Loucy (cell line): ENCODE data around the gene DHRS13.

Source experiments
- H2AFZ ChIP-seq: fragments of 200-600 bp; sonication (generic); 2 replicates; pipeline ENCODE4 v1.6.0; 2016; ENCODE audit warnings: antibody characterized with exemption, mild to moderate bottlenecking, low read length, moderate library complexity
- H3F3A ChIP-seq: fragments of 200-600 bp; 2 replicates; pipeline ENCODE4 v1.6.0; 2016; ENCODE audit warnings: antibody characterized with exemption, low read depth, mild to moderate bottlenecking
- H3K27me3 ChIP-seq: fragments of 200-600 bp; sonication (generic); 2 replicates; pipeline ENCODE4 v1.6.1; 2014; ENCODE audit warnings: low read length, mild to moderate bottlenecking; ENCODE audit not compliant: insufficient read depth, poor library complexity, severe bottlenecking
- H3K36me3 ChIP-seq: fragments of 200-600 bp; sonication (generic); 2 replicates; pipeline ENCODE4 v1.6.1; 2016; ENCODE audit warnings: low read length; ENCODE audit not compliant: insufficient read depth
- H3K4me1 ChIP-seq: fragments of 200-600 bp; sonication (generic); 2 replicates; pipeline ENCODE4 v1.5.1; 2014; ENCODE audit warnings: low read length, mild to moderate bottlenecking; ENCODE audit not compliant: insufficient read depth, poor library complexity, severe bottlenecking
- H3K4me2 ChIP-seq: fragments of 200-600 bp; sonication (generic); 2 replicates; pipeline ENCODE4 v1.6.0; 2014; ENCODE audit warnings: antibody characterized with exemption, low read length, low read depth, mild to moderate bottlenecking; ENCODE audit not compliant: poor library complexity, severe bottlenecking
- H3K4me3 ChIP-seq: fragments of 200-600 bp; sonication (generic); 2 replicates; pipeline ENCODE4 v1.5.1; 2014; ENCODE audit warnings: low read length, mild to moderate bottlenecking, mixed read lengths; ENCODE audit not compliant: poor library complexity, severe bottlenecking
- H3K79me2 ChIP-seq: fragments of 200-600 bp; sonication (generic); 2 replicates; pipeline ENCODE4 v1.6.1; 2014; ENCODE audit warnings: low read length; ENCODE audit not compliant: insufficient read depth
- H3K9ac ChIP-seq: fragments of 200-600 bp; sonication (generic); 2 replicates; pipeline ENCODE4 v1.6.0; 2014; ENCODE audit warnings: mild to moderate bottlenecking, low read depth, low read length, moderate library complexity; ENCODE audit not compliant: poor library complexity, severe bottlenecking
- H3K9me2 ChIP-seq: fragments of 200-600 bp; sonication (generic); replicated peaks from 2 replicates; pipeline ENCODE4 v1.6.1; 2016; ENCODE audit warnings: low read depth, low read length, mixed read lengths
- H3K9me3 ChIP-seq: fragments of 200-600 bp; sonication (generic); 2 replicates; pipeline ENCODE4 v1.6.1; 2014; ENCODE audit warnings: mild to moderate bottlenecking, antibody characterized with exemption, low read length, low read depth; ENCODE audit not compliant: insufficient read depth
- H4K20me1 ChIP-seq: fragments of 200-600 bp; sonication (generic); 2 replicates; pipeline ENCODE4 v1.6.0; 2014; ENCODE audit warnings: antibody characterized with exemption, low read length, mild to moderate bottlenecking; ENCODE audit not compliant: insufficient read depth, poor library complexity, severe bottlenecking
- CTCF ChIP-seq: fragments of 200-600 bp; sonication (generic); conservative IDR thresholded peaks from 2 replicates; pipeline ENCODE4 v1.5.1; 2014; ENCODE audit warnings: mild to moderate bottlenecking, antibody characterized with exemption, low read length
- EZH2phosphoT487 ChIP-seq: fragments of 200-600 bp; IDR thresholded peaks from 2 replicates; pipeline ENCODE4 v1.6.1; 2018; ENCODE audit warnings: antibody characterized with exemption, mild to moderate bottlenecking, moderate library complexity, borderline replicate concordance

DHRS13 gene

DNA sequence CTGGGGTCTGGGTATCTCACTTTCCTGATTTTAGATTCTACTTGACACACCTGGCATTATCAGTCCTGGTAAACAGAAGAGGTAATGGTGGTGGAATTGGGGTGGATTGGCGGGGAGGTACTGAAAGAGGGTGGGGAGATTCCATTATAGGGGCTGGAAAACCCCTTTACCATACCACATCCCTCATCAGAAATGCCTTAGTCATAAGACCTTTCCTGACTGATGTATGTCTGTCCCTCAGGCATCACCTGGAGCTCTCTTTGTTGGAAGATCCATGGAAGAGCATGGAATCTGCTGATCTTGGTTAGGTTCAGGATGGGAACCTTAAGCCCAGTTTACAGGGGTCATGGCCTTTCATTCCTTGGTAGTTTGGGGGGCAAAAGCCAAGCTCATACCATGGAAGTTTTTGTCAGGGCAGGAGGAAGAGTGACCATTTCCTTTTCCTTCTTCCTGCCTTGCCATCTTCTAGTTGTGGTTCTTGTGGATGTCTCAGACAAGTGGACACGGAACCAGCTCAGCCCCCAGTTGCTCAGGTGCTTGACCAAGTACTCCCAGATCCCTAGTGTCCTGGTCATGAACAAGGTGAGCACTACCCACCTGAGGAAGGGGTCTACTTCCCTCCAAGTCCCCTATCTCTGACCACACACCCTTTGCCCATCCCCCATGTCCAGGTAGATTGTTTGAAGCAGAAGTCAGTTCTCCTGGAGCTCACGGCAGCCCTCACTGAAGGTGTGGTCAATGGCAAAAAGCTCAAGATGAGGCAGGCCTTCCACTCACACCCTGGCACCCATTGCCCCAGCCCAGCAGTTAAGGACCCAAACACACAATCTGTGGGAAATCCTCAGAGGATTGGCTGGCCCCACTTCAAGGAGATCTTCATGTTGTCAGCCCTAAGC lies 44.7 kb downstream of the DHRS13 start:
- peaks cover 3% of the 10 kb centered on the region for H3K4me1 ChIP-seq
- no peaks in the 10 kb centered on the region for H3K9me3 ChIP-seq
- TF ChIP-seq EZH2phosphoT487 (no peak), CTCF (no peak)
- peaks cover 16% of the 10 kb centered on the region for H3K79me2 ChIP-seq
- H3K4me2 ChIP-seq, result no peak overlapping the region
- no peaks in the 10 kb centered on the region for H3K9me2 ChIP-seq
- H3K9ac ChIP-seq, result no peak overlapping the region
- H3F3A ChIP-seq, result no peaks in the 10 kb centered on the region
- no peak overlapping the region for H3K4me3 ChIP-seq
- H4K20me1 ChIP-seq, result peaks cover 4% of the 10 kb centered on the region
- H3K27me3 ChIP-seq, result no peaks in the 10 kb centered on the region
- peaks cover 17% of the 10 kb centered on the region; the same call in 1 of the 2 replicates for H3K36me3 ChIP-seq
- no peak overlapping the region for H2AFZ ChIP-seq

DNA sequence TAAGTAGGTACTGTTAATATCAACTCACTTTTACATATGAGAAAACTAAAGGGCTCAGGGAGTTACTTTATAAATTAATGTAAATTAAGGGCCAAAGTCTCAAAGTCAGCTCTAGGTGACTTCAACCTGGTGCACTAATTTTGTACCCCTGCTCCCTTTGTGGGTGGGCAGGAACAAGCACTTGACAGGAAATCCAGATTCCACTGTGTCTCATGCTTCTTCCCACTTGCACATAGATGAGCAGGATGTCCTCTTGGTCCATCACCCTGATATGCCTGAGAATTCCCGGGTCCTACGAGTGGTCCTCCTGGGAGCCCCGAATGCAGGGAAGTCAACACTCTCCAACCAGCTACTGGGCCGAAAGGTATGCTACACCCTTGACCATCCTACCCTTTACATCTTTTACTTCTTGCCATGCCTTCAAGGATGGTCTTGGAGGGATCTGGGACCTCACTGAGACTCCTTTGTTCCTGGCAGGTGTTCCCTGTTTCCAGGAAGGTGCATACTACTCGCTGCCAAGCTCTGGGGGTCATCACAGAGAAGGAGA lies 46.8 kb downstream of the DHRS13 start:
- no peaks in the 10 kb centered on the region for H3K9me3 ChIP-seq
- no peak overlapping the region for H2AFZ ChIP-seq
- no peaks in the 10 kb centered on the region for H3K9me2 ChIP-seq
- H3F3A ChIP-seq, result no peaks in the 10 kb centered on the region
- H3K4me3 ChIP-seq, result peak overlapping the region; percentile 90
- H3K9ac ChIP-seq, result no peak overlapping the region
- no peaks in the 10 kb centered on the region for H3K27me3 ChIP-seq
- H3K4me2 ChIP-seq, result peak overlapping the region; percentile 79
- peaks cover 3% of the 10 kb centered on the region for H3K4me1 ChIP-seq
- TF ChIP-seq EZH2phosphoT487 (no peak), CTCF (no peak)
- peaks cover 4% of the 10 kb centered on the region for H4K20me1 ChIP-seq
- peaks cover 17% of the 10 kb centered on the region; the same call in 1 of the 2 replicates for H3K36me3 ChIP-seq
- H3K79me2 ChIP-seq, result peaks cover 16% of the 10 kb centered on the region

- Histone ChIP-seq H3K79me2 (peaks cover 16% of the 10 kb centered on the region), H3K9me2 (no peaks in the 10 kb centered on the region), H3K27me3 (no peaks in the 10 kb centered on the region), H3K4me2 (peak overlapping the region; percentile 79), H2AFZ (peak overlapping the region; percentile 99), H3K4me1 (peaks cover 3% of the 10 kb centered on the region), H3K36me3 (peaks cover 13% of the 10 kb centered on the region; the same call in 1 of the 2 replicates), H3K9me3 (no peaks in the 10 kb centered on the region), H3K4me3 (peak overlapping the region; percentile 90), H4K20me1 (peaks cover 4% of the 10 kb centered on the region), H3K9ac (peak overlapping the region; percentile 76), H3F3A (no peaks in the 10 kb centered on the region)
- TF ChIP-seq EZH2phosphoT487 (no peak), CTCF (no peak)
Measured at GRCh38 chr17:28855336-28855679, 47.6 kb downstream of the DHRS13 start.
